Lower lobe of right lung (tissue), 2 donors: ENCODE data around the gene TBX5. TPM values are rescaled to one million over a fixed set of nuclear protein-coding genes. Genes with fewer than 3 reads are reported as not detected.

Experiments used
- ATAC-seq, 2 donors: fragments of 200-7000 bp; cut with Tn5 transposase; one replicate each; pipeline ENCODE4 v1.9.1; 2020 to 2022; ENCODE audit warnings: mild to moderate bottlenecking in 2 of 2, moderate library complexity in 2 of 2
- DNase-seq: peaks from one replicate; pipeline ENCODE4 v3.0.0-alpha.2; 2020
- H3K27ac ChIP-seq: fragments of 200-600 bp; one replicate; pipeline ENCODE4 v1.8.0; 2022
- H3K27me3 ChIP-seq: fragments of 200-600 bp; one replicate; pipeline ENCODE4 v1.8.0; 2022; ENCODE audit warnings: low read depth
- H3K36me3 ChIP-seq: fragments of 200-600 bp; one replicate; pipeline ENCODE4 v1.8.0; 2022; ENCODE audit warnings: mild to moderate bottlenecking
- H3K4me1 ChIP-seq: fragments of 200-600 bp; one replicate; pipeline ENCODE4 v1.8.0; 2022
- H3K4me3 ChIP-seq: fragments of 200-600 bp; one replicate; pipeline ENCODE4 v1.8.0; 2022; ENCODE audit warnings: mild to moderate bottlenecking
- H3K9me3 ChIP-seq: fragments of 200-600 bp; one replicate; pipeline ENCODE4 v1.8.0; 2022
- intact Hi-C: fragments of 100-400 bp; cut with DNase I; formaldehyde crosslinking; loops from one replicate; pipeline ENCODE4 v1.11.0; 2022
- total RNA-seq: library from RNA; stranded (reverse); fragmentation: NEBNext Ultra II Directional; extraction: Animal tissue kit (Norgen Biotek cat#: 25700); gene quantifications from one replicate; pipeline ENCODE4 v1.2.1, GENCODE V29; 2021
- TF ChIP-seq, protein P1 (sequence below): fragments of 200-600 bp; IDR thresholded peaks from one replicate; pipeline ENCODE4 v1.8.0; 2022; ENCODE audit warnings: antibody characterized with exemption, mild to moderate bottlenecking
- donor health status: DM: no; HTN: yes; CAD: no; lungs with severe emphysema.

The TBX5 gene
- total RNA-seq, 1 donor from 2014 or later, result 15.7 TPM

DNA sequence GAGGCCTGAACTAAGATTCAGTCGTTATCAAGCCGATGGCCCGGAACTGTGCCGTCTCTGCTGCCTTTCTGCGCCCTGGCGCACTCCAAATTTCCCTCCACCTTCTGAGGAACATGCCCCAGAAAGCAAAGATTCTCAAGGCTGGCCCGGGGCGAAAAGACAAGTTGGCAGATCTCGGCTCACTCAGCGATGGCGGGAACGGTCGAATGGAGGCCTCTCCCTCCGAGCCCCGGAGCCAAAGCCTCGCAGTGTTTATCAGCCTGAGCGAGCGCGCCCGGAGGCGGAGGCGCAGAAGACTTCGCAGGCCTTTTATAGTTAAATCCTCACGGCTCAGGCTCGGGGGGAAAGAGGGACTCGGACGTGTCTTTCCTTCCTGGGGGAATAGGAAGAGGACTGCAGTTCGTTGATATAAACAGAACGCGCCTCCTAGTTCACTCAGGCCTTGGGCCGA, 5.6 kb downstream of the TBX5 start:
- Histone ChIP-seq H3K4me3 (peak overlapping the region; percentile 60), H3K4me1 (no peaks in the 10 kb centered on the region), H3K36me3 (peaks cover 5% of the 10 kb centered on the region), H3K27ac (peak overlapping the region; percentile 85), H3K27me3 (peaks cover 99% of the 10 kb centered on the region), H3K9me3 (no peaks in the 10 kb centered on the region)
- ATAC-seq, result no peak
- TF ChIP-seq, protein P1, sequence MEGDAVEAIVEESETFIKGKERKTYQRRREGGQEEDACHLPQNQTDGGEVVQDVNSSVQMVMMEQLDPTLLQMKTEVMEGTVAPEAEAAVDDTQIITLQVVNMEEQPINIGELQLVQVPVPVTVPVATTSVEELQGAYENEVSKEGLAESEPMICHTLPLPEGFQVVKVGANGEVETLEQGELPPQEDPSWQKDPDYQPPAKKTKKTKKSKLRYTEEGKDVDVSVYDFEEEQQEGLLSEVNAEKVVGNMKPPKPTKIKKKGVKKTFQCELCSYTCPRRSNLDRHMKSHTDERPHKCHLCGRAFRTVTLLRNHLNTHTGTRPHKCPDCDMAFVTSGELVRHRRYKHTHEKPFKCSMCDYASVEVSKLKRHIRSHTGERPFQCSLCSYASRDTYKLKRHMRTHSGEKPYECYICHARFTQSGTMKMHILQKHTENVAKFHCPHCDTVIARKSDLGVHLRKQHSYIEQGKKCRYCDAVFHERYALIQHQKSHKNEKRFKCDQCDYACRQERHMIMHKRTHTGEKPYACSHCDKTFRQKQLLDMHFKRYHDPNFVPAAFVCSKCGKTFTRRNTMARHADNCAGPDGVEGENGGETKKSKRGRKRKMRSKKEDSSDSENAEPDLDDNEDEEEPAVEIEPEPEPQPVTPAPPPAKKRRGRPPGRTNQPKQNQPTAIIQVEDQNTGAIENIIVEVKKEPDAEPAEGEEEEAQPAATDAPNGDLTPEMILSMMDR, result no peak
- intact Hi-C loops, result no loop called here
- no peak for DNase-seq

DNA sequence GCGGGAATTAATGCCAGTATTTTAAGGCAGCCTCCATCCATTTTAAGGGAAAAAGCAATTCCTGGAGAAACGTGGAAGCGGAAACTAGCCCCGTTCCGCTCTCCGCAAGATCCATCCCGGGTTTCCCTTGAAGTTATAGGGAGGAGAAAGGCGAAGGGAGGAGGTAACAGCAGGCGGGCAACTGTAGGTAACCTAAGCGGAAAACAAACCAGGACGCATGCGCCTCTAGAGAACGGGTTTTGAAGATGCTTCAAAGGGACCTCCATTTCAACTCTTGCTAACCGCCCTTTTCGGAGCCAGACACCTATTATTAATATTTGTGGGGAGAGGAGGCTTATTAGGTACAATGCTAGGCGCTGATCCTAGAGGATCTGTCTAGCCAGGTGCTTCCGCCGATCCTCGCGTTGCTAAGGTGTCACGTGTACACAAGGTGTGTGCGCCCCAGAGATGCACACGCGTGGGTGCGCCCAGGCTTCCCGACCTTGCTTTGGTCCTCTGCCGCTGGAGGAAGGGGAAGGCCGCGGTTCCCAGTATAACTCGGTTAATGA, 6.2 kb downstream of the TBX5 start:
- Histone ChIP-seq H3K4me1 (no peaks in the 10 kb centered on the region), H3K36me3 (peaks cover 5% of the 10 kb centered on the region), H3K9me3 (no peaks in the 10 kb centered on the region), H3K27ac (peak overlapping the region; percentile 85), H3K4me3 (peak overlapping the region; percentile 60), H3K27me3 (peaks cover 99% of the 10 kb centered on the region)
- no peak for ATAC-seq
- TF ChIP-seq, protein P1, result no peak
- intact Hi-C loops, result no loop called here
- DNase-seq, result no peak

DNA sequence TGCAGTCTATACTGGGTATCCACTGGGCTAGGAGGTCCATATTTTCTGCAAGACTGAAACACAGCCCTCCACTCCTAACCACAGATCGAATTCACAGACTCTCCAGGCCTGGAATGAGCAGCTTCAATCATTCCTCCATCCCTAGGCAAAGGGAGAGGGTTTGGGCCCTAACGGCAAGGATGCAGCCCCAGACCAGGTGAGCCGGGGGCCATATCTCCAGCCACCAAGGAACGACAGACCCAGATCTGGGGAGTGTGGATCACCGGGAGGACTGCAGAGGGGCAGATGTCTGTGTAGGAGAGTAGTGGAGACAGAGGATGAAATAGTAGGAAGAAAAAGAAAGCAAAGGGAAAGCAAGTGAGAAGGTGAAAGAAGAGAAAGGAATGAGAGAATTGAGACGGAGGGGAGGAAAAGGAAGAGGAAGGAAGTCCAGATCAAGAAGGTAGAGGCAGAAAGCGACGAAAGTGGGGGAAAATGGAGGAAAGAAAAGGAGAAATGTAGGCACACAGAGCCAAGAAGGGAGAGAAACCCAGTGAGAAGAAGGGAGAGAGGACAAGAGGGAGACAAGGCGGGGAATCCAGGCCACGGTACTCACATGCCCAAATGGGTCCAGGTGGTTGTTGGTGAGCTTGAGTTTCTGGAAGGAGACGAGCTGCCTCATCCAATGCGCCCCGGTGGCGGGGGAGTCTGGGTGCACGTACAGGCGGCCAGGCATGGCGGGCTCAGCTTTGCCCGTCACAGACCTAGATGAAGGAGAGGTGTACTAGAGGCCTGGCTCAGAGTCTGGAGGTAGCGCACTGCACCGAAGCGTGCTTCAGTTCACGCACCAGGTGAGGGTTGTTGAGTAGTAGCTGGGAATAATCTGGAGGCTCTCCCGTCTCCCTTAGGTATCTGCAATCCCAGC, 7.7 kb downstream of the TBX5 start:
- Histone ChIP-seq H3K27me3 (peaks cover 96% of the 10 kb centered on the region), H3K4me3 (peak overlapping the region; percentile 60), H3K4me1 (no peaks in the 10 kb centered on the region), H3K36me3 (peaks cover 5% of the 10 kb centered on the region), H3K9me3 (no peaks in the 10 kb centered on the region), H3K27ac (peak overlapping the region; percentile 85)
- DNase-seq, result no peak
- intact Hi-C loops, result no loop called here
- TF ChIP-seq, protein P1, result no peak
- ATAC-seq, result no peak

DNA sequence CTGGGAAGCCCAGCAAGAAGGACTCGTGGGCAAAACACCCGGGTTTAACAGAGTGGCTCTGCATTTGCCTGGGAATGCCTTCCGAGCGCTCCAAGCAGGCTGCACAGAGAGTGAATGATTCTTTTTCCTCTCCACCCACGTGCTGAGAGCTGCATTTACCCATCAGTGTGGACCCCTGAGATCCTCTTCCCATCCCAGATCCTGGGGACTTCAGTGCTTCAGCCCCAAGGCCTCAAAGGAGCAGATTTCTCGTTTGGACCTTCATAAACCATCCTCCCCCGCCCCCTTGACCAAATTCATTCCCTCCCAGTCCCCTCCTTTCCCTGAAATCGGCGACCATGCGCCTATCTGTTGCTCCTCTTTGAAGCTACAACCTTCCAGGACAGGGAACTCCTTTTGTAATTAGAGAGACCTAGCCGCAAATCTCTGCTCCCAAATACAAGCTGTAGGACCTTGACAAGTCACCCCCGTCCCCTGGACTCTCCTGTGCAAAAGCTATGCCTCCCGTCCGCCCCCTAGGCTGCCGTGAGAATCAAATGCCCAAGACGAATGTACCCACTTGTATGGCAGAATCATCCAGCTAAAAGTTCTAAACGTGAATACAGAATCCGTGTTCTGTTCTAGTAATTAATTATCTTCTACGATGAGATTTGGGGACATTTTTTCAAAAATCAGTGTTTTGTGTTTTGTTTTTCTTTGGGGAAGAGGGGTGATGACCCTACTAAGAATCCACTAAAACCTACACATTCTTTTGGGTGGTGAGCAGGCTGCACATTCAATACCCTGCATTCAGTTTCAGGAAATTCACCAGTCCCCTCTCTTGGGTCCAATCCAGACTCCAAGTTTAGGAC, 8.8 kb downstream of the TBX5 start:
- Histone ChIP-seq H3K9me3 (no peaks in the 10 kb centered on the region), H3K4me1 (no peaks in the 10 kb centered on the region), H3K36me3 (peaks cover 5% of the 10 kb centered on the region), H3K4me3 (peak overlapping the region; percentile 23), H3K27me3 (peaks cover 94% of the 10 kb centered on the region), H3K27ac (peak overlapping the region; percentile 85)
- DNase-seq (no peak), ATAC-seq (no peak)
- TF ChIP-seq, protein P1, result no peak
- intact Hi-C loops, result no loop called here

DNA sequence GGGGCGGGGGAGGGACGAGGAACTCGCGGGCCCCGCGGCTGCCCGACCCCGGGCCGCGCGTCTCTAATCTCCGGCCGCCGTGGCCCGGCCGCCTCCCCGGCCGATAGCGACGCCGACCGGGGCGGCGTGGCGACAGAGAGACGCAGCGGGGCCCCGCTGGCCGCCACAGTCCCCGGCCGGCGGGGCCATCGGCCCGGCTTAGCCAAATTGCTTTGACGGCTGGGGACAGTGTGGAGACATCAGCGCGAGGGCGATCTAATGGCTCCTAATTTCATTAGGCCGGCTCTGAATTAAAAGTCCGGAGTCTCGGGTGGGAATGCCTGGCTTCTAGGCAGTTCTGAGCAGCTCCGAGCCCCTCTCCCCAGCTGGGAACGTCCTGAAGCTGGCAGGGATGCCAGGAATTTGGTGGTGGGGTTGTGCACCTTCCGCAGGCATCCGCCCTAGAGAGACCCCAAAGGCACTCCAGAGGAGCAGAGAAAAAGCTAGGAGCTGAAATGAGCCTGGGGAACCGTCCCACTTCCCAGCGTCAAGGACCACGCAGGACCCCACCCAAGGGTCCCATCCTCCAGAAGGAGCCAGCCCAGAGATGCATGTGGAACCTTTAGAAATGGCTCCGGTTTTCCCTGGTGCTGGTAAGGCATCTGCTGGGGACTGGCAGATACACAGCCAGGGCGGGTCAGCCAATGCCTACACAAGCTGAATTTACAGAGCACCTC, 9.6 kb downstream of the TBX5 start:
- Histone ChIP-seq H3K4me3 (peak overlapping the region; percentile 23), H3K27ac (peak overlapping the region; percentile 67), H3K9me3 (no peaks in the 10 kb centered on the region), H3K4me1 (no peaks in the 10 kb centered on the region), H3K27me3 (peaks cover 92% of the 10 kb centered on the region), H3K36me3 (peaks cover 5% of the 10 kb centered on the region)
- intact Hi-C loops, result no loop called here
- TF ChIP-seq, protein P1, result no peak
- DNase-seq (no peak), ATAC-seq (no peak)
